Testis (tissue), 5 donors: ENCODE data around the gene KDM5B. TPM values are rescaled to one million over a fixed set of nuclear protein-coding genes. Genes with fewer than 3 reads are reported as not detected.
A peak's percentile ranks its signal among the peaks of the same experiment; 100 is the strongest.

Experiments
- DNase-seq: peaks from one replicate; pipeline ENCODE4 v3.0.0-alpha.2; 2019
- H3K27ac ChIP-seq, 2 donors: fragments of 200-600 bp; sonication (generic); one replicate each; pipeline ENCODE4 v1.5.1; 2019
- H3K27me3 ChIP-seq: fragments of 200-600 bp; sonication (generic); one replicate; pipeline ENCODE4 v1.5.1; 2019
- H3K36me3 ChIP-seq: fragments of 200-600 bp; sonication (generic); one replicate; pipeline ENCODE4 v1.5.1; 2017; ENCODE audit warnings: low read depth; ENCODE audit errors: missing control alignments
- H3K4me1 ChIP-seq: fragments of 200-600 bp; sonication (generic); one replicate; pipeline ENCODE4 v1.5.1; 2019
- H3K4me3 ChIP-seq, 2 donors: fragments of 200-600 bp; sonication (generic); one replicate each; pipeline ENCODE4 v1.5.1; 2017 to 2019
- H3K9me3 ChIP-seq: fragments of 200-600 bp; sonication (generic); one replicate; pipeline ENCODE4 v1.5.1; 2017
- CTCF ChIP-seq, 3 experiments: fragments of 450-650 bp in 2 of 3; fragments of 200-600 bp in 1 of 3; sonication (generic) in 1 of 3; IDR thresholded peaks; one replicate each; pipeline ENCODE4 v1.5.1; 2016 to 2019; ENCODE audit warnings: antibody characterized with exemption in 3 of 3, mild to moderate bottlenecking in 2 of 3, moderate library complexity in 1 of 3
- POLR2A ChIP-seq: fragments of 450-650 bp; IDR thresholded peaks from one replicate; pipeline ENCODE4 v1.6.1; 2017; ENCODE audit warnings: antibody characterized with exemption, mild to moderate bottlenecking, moderate library complexity
- WGBS, 2 donors: methylation state at CpG; one replicate each; pipeline ENCODE4 v1.1.5; 2018; 5-methylcytosine and 5-hydroxymethylcytosine counted together
- intact Hi-C: fragments of 100-400 bp; cut with DNase I; formaldehyde crosslinking; loops from one replicate; pipeline ENCODE4 v1.15.1; 2023; ENCODE audit warnings: low total_unique reads
- long read RNA-seq, 2 donors: transcript quantifications; one replicate each; lab custom pipeline, GENCODE V29; 2026
- polyA plus RNA-seq: library from polyadenylated mRNA; stranded (reverse); fragments of 350-450 nt; fragmentation: Illumina TruSeq; extraction: RNeasy Lipid Tissue Mini Kit (QIAGEN cat#74804); gene quantifications from one replicate; pipeline ENCODE4 v1.2.3, GENCODE V29; 2014; ENCODE audit warnings: low read depth, low replicate concordance; ENCODE audit not compliant: insufficient read depth
- total RNA-seq, 2 donors: library from RNA; depleted of rRNA; stranded (reverse); fragments of >200 nt; gene quantifications; one replicate each; pipeline ENCODE4 v1.2.3, GENCODE V29; 2016

Gene KDM5B
- total RNA-seq, result 100 to 1,000 TPM; 223 to 307 TPM
- 333 TPM for polyA plus RNA-seq
- long read RNA-seq, donor 1, full-length matches to known transcripts, result 35 of 54 reads
- long read RNA-seq, donor 1, partial matches to known transcripts, result 19 of 54 reads
- long read RNA-seq, donor 1, other reads (novel, unspliced or antisense), result 0 of 54 reads
- long read RNA-seq, donor 2, full-length matches to known transcripts, result 24 of 24 reads
- long read RNA-seq, donor 2, partial matches to known transcripts, result 0 of 24 reads
- long read RNA-seq, donor 2, other reads (novel, unspliced or antisense), result 0 of 24 reads

GRCh38 chr1:202807926-202808757 lies at the start of gene KDM5B:
KDM5B (minus strand) TSS chr1:202808421; CDS start chr1:202808305, 116 bp downstream.
- peak; percentile 86 for DNase-seq
- Histone ChIP-seq H3K9me3 (no peaks in the 10 kb centered on the region), H3K27ac (peak within 1 kb of the TSS; percentile 91 to 95), H3K4me3 (peak within 1 kb of the TSS; percentile 96 to 100), H3K36me3 (no peaks in the 10 kb centered on the region), H3K4me1 (peaks cover 34% of the 10 kb centered on the region), H3K27me3 (no peaks in the 10 kb centered on the region)
- TF ChIP-seq CTCF (IDR thresholded peaks at IDR 0.05) (no peak), POLR2A (peak; percentile 50)
- WGBS, 2 donors, result 1% methylated on average over 13 to 83 of the region's 84 CpGs
- intact Hi-C loops, result no loop called here

DNA sequence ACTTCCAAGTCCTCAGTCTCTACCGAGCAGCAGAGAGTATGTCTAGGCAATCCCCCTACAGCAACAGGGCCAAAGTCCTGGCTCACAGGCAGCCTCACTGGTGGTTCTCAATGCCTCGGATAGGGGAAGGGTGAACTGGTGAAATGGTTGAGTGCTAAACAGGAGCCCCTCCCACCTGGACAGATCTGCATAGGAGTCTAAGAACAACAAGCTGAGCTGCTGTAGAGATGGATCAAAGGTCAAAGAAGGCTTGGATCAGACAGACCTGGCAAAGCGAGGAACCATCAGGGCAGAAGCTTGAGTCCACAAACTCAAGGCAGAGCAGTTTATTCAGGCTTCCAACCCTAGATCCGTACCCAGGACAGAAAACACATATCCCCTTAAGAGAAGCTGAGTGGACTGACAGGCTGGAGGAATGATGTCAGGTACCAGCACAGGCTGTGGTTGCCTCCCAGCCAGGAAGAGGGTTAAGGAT lies 49.0 kb upstream of the KDM5B start:
- no peaks in the 10 kb centered on the region for H3K9me3 ChIP-seq
- intact Hi-C loops, result no loop called here
- no peaks in the 10 kb centered on the region for H3K36me3 ChIP-seq
- TF ChIP-seq CTCF (IDR thresholded peaks at IDR 0.05), result no peak
- no peak for TF ChIP-seq POLR2A
- H3K4me3 ChIP-seq, result no peak overlapping the region
- no peak for DNase-seq
- H3K4me1 ChIP-seq, result peaks cover 7% of the 10 kb centered on the region
- no peak overlapping the region for H3K27ac ChIP-seq
- H3K27me3 ChIP-seq, result no peaks in the 10 kb centered on the region
- 51 to 58% methylated on average over 4 of the region's 4 CpGs for WGBS, 2 donors

DNA sequence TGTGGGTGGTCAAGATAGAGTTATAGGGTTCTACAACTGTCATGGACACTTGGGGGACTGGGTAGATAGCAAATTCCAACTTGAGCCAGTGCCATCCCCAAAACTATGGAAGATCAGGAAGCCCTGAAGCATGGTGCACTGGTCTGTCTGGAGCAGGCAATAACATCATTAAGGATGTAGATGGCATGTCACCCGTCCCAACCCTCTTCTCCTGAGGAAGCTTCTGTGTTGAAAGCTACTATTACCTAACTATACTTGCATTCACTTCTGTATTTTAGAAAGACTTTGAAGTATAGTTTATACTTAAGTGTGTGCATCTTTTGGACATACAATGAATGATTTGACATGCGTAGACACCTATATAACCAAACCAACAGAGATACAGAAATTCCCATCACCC lies 47.8 kb upstream of the KDM5B start:
- no peaks in the 10 kb centered on the region for H3K27me3 ChIP-seq
- H3K4me3 ChIP-seq, result no peak overlapping the region
- intact Hi-C loops, result no loop called here
- DNase-seq, result no peak
- TF ChIP-seq POLR2A, result no peak
- TF ChIP-seq CTCF (IDR thresholded peaks at IDR 0.05), result no peak
- H3K27ac ChIP-seq, result no peak overlapping the region
- peaks cover 7% of the 10 kb centered on the region for H3K4me1 ChIP-seq
- no peaks in the 10 kb centered on the region for H3K36me3 ChIP-seq
- WGBS, 2 donors, result 92 to 97% methylated on average over 2 of the region's 2 CpGs
- H3K9me3 ChIP-seq, result no peaks in the 10 kb centered on the region

- DNase-seq, result peak; percentile 54
- Histone ChIP-seq H3K4me1 (peaks cover 14% of the 10 kb centered on the region), H3K4me3 (no peak overlapping the region), H3K27me3 (no peaks in the 10 kb centered on the region), H3K27ac (no peak overlapping the region), H3K36me3 (no peaks in the 10 kb centered on the region), H3K9me3 (no peaks in the 10 kb centered on the region)
- intact Hi-C loops, result no loop called here
- TF ChIP-seq CTCF (IDR thresholded peaks at IDR 0.05), result no peak
- no peak for TF ChIP-seq POLR2A
- WGBS, 2 donors, result 73 to 81% methylated on average over 8 of the region's 8 CpGs
Measured at GRCh38 chr1:202854787-202855186, 46.6 kb upstream of the KDM5B start.
